NK-92 (cell line): ENCODE measurements around the gene CGREF1.

ENCODE experiments used
- DNase-seq: peaks from one replicate; lab custom pipeline; 2025; ENCODE audit not compliant: unreplicated experiment; lab: John Stamatoyannopoulos, UW

CGREF1 gene, protein sequence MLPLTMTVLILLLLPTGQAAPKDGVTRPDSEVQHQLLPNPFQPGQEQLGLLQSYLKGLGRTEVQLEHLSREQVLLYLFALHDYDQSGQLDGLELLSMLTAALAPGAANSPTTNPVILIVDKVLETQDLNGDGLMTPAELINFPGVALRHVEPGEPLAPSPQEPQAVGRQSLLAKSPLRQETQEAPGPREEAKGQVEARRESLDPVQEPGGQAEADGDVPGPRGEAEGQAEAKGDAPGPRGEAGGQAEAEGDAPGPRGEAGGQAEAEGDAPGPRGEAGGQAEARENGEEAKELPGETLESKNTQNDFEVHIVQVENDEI

DNA sequence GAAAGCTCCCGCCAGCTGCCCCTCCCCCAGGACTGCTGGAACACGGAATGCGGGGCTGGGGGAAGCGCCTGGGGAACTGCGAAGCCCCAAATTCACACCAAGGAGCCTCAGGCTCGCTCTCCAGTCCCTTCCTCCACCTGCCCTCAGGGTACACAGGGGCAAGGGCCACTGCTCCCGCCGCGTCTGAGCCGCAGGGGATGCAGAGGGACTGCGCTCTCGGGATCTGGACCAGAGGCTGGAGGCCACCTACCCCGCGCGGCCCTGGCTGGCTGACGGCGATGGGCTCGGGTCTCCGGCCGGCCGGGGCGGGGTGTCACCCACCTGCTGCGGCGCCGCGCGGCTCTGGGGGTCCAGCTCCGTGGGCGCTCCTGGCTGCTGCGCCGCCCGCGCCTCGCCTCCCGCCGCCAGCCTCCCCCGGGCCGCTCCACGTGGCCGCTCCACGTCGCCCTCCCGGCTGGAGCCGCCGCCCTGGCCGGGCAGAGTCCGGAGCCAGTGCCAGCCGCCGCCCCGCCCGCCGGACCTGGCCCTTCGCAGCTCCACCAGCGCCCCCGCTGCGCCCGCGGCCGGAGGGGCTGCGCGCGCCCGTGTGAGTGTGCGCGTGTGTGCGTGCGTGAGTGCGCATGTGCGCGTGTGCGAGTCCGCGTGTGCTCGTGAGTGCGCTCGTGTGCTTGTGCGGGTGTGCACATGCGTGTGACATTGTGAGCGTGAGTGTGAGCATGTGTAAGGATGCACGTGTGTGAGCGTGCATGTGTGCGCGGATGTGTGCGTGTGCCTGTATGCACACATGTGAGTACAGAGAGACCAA, at the start of gene CGREF1:
TSS of gene CGREF1 (minus strand) at position 604 of the 805 bp plus-strand sequence. CDS start 14,762 bp downstream, outside the sequence.
- no peak for DNase-seq

GRCh38 chr2:27164960-27165763, 46.2 kb upstream of the CGREF1 start:
- no peak for DNase-seq

GRCh38 chr2:27162151-27163121, 43.5 kb upstream of the CGREF1 start:
- no peak for DNase-seq

- no peak for DNase-seq
These were observed 41.3 kb upstream of the CGREF1 start for GRCh38 chr2:27160191-27160590.

DNA sequence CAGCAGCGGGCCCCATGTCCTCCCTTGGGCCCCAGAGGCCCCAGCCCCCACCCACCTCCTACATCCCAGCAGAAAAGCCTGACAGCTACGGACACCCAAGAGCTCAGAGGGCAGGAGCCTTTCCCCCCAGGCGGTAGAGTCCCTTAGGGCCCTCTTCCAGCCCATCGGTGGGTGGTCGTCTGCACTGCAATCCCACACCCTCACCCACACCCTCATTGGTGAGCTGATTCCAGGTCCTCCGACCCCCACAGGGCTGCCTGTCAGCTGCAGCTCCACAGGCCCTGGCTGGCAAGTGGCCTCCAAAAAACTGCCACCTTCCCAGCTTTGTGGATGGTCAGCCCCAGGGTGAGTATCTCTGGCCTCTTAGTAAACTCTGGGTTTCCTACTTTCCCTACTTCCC, 40.3 kb upstream of the CGREF1 start:
- DNase-seq = no peak

GRCh38 chr2:27158468-27158867, 39.5 kb upstream of the CGREF1 start:
- DNase-seq = no peak

DNA sequence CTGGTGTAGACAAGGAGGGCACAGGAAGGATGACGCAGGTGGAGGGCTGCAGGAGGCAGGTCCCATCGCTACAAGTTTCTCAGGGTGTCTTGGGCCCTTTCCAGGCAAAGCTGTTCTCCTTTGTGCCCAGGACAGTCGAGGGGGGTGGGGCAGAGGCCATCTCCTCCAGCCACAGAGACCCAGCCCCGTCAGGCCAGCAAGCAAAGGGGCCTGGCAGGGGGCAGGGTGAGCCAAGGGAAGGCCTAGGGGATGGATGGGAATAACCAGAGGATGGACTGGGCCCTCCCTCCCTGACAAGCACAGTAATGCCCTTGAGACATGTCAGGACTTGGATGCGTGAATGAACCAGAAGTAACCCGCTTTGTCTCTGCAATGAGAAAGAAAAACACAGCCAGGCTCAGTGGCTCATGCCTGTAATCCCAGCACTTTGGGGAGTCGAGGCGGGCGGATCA, 36.2 kb upstream of the CGREF1 start:
- DNase-seq = no peak

DNA sequence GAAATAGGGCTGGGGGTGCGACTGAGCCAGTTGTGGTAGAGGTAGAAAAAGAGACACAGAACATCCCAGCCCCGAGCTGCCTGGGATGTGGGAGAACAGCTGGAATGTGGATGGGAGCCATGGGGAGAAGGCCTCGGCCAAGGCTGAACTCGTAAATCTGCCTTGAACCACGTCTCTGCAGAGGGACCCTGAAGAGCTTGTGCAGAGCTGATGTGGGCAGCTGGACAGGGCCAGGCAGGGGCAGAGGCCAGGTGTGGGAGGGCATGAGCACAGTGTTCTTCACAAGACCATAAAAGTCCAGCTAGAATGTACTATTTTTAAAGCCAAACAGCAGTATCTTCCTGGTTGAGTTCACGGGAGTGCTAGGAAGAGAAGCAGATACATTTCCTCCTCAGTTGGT, 35.6 kb upstream of the CGREF1 start:
- no peak for DNase-seq

- DNase-seq = no peak
These were observed 34.0 kb upstream of the CGREF1 start for GRCh38 chr2:27152796-27153464.

GRCh38 chr2:27152102-27152795, 33.3 kb upstream of the CGREF1 start:
- DNase-seq = no peak

DNA sequence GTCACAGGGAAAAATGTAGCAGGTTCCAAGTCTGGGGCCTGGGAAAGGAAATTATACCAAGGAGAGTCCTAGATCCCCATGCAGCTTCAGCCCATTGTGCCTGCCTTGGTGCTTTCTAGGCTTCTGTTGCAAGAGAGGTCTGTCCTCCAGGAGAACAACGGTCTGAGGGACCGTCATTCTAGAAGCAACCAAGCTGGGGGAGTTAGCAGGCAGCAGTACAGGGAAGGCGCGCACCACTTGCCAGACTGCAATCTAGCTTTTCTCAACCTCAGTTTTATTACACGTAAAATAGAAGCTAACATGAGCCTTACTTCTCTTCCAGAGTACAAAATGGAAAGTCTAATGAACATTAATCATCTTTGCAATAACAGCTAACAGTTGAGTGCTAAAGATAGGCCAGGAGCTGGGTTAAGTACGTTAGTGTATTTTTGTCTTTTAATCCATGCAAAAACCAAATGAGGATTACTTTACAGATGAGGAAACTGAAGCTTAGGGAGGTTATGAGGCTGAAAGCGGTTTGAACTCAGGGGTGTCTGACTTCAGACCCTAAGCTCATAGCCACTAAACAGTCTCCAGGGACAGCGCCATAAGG, 31.8 kb upstream of the CGREF1 start:
- DNase-seq = no peak

DNA sequence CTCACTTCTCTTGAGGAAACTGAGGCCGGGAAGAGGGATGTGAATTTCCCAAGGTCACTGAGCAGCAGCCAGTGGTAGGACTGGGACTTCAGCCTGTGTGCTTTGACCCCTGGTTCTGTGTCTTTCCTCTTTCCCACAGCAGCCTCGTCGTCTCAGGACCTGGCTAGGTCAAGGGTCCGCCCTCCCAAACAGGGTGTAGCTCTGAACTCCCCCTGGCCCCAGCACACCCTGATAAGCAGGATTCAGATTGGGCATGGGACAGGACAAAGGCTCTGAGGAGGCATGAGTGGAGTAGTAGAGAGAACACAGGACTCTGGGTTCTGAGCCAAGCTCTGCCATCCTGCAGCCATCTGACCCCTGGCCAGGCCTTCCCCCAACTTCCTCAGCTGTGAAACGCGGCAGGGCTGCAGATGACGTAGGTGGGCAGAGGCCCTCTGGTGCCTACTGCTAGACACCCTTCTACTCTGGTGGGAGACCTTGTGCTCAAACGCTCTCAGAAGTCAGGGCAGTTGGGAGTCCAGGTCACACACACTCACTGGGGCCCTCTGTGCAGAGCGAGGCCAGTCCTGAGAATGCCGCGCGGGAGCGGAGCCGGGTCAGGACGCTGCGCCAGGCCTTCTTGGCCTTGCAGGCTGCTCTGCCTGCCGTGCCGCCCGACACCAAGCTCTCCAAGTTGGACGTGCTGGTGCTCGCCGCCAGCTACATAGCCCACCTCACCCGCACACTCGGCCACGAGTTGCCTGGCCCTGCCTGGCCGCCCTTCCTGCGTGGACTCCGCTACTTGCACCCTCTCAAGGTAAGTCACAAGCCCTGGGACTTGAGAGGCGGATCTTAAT, 30.9 kb upstream of the CGREF1 start:
- DNase-seq = no peak

- DNase-seq = no peak
These were observed 30.0 kb upstream of the CGREF1 start, which contains the start of gene TCF23 for GRCh38 chr2:27148801-27149439. Gene TCF23, plus strand, starts transcription at chr2:27149004. Its CDS starts 130 bp downstream, at chr2:27149134.

GRCh38 chr2:27147935-27148334, 29.0 kb upstream of the CGREF1 start:
- DNase-seq = no peak

- no peak for DNase-seq
These were observed 26.8 kb upstream of the CGREF1 start for GRCh38 chr2:27145682-27146081.

GRCh38 chr2:27143285-27143684, 24.4 kb upstream of the CGREF1 start:
- no peak for DNase-seq

- no peak for DNase-seq
These were observed 20.4 kb upstream of the CGREF1 start, which contains the start of gene PRR30 for GRCh38 chr2:27139310-27139709. Gene PRR30, minus strand, starts transcription at chr2:27139410. Its CDS starts 1,081 bp downstream, at chr2:27138329.
